Gastroesophageal sphincter (tissue), 3 donors: ENCODE results near the gene CDH4.

Experiments used
- EP300 ChIP-seq: sonication (generic); formaldehyde crosslinking; IDR thresholded peaks from one replicate; pipeline ENCODE4 v1.6.1; 2017; ENCODE audit warnings: antibody characterized with exemption, mild to moderate bottlenecking
- TF ChIP-seq, protein P1 (sequence below), 4 experiments: fragments of 200-600 bp in 2 of 4; fragments of 450-650 bp in 2 of 4; sonication (generic) in 1 of 4; IDR thresholded peaks; one replicate each; pipeline ENCODE4 v1.5.1; 2017 to 2019; ENCODE audit warnings: antibody characterized with exemption in 4 of 4, mild to moderate bottlenecking in 2 of 4, moderate library complexity in 2 of 4

DNA sequence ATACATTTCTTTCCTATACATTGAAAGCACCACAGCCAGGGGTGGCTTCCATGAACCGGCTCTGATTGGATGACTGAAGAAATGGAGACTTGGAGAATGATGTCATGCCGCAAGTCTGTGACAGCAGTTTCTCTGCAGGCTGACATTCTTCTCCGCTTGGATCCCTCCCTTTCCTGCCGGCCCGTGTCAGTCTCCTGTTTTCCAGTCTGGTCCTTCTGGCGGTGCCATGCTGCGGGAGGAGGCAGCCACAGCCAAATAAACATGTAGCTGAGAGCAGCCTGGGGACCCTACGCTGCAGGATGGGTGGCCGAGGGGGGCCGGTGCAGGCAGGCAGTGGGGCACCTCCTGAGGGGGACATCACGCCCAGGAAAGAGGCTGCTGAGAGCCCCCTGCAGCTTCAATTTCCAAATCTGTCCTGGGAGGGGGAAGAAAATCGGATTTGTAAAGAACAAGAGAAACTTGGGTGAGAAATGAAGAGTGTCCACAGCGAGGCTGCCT is 635.6 kb downstream of the CDH4 start:
- no peak for TF ChIP-seq EP300
- TF ChIP-seq, protein P1, sequence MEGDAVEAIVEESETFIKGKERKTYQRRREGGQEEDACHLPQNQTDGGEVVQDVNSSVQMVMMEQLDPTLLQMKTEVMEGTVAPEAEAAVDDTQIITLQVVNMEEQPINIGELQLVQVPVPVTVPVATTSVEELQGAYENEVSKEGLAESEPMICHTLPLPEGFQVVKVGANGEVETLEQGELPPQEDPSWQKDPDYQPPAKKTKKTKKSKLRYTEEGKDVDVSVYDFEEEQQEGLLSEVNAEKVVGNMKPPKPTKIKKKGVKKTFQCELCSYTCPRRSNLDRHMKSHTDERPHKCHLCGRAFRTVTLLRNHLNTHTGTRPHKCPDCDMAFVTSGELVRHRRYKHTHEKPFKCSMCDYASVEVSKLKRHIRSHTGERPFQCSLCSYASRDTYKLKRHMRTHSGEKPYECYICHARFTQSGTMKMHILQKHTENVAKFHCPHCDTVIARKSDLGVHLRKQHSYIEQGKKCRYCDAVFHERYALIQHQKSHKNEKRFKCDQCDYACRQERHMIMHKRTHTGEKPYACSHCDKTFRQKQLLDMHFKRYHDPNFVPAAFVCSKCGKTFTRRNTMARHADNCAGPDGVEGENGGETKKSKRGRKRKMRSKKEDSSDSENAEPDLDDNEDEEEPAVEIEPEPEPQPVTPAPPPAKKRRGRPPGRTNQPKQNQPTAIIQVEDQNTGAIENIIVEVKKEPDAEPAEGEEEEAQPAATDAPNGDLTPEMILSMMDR (IDR thresholded peaks at IDR 0.05) = no peak
